Thyroid gland (tissue), 4 donors: ENCODE results near the gene RARB. TPM values are rescaled to one million over a fixed set of nuclear protein-coding genes. Genes with fewer than 3 reads are reported as not detected.
A peak's percentile ranks its signal among the peaks of the same experiment; 100 is the strongest.

ENCODE experiments used
- DNase-seq, 2 donors: peaks; one replicate each; pipeline ENCODE4 v3.0.0-alpha.2; 2019
- H3K27ac ChIP-seq, 3 donors: fragments of 200-600 bp; sonication (generic); 1 replicate in 2 of 3; 2 replicates in 1 of 3; pipeline ENCODE4 v1.5.1; 2016 to 2019; ENCODE audit warnings: mild to moderate bottlenecking in 1 of 3, moderate library complexity in 1 of 3
- H3K27me3 ChIP-seq: fragments of 200-600 bp; sonication (generic); one replicate; pipeline ENCODE4 v1.5.1; 2019
- H3K36me3 ChIP-seq, 2 donors: fragments of 200-600 bp; sonication (generic); one replicate each; pipeline ENCODE4 v1.5.1; 2016 to 2019
- H3K4me1 ChIP-seq, 2 donors: fragments of 200-600 bp; sonication (generic); one replicate each; pipeline ENCODE4 v1.5.1; 2017 to 2019
- H3K4me3 ChIP-seq, 3 donors: fragments of 200-600 bp; sonication (generic); replicated peaks in 1 of 3; 1 replicate in 2 of 3; 2 replicates in 1 of 3; pipeline ENCODE4 v1.5.1; 2016; ENCODE audit warnings: mild to moderate bottlenecking in 1 of 3
- H3K9me3 ChIP-seq: fragments of 200-600 bp; sonication (generic); one replicate; pipeline ENCODE4 v1.5.1; 2017
- CTCF ChIP-seq, 6 experiments: fragments of 200-600 bp in 3 of 6; fragments of 450-650 bp in 3 of 6; sonication (generic) in 3 of 6; IDR thresholded peaks; one replicate each; pipeline ENCODE4 v1.5.1; 2016 to 2019; ENCODE audit warnings: antibody characterized with exemption in 6 of 6, mild to moderate bottlenecking in 2 of 6, inconsistent platforms in 1 of 6, moderate library complexity in 1 of 6
- POLR2A ChIP-seq, 2 donors: fragments of 450-650 bp; IDR thresholded peaks; one replicate each; pipeline ENCODE4 v1.6.1; 2017; ENCODE audit warnings: antibody characterized with exemption in 2 of 2, mild to moderate bottlenecking in 2 of 2, moderate library complexity in 1 of 2
- WGBS, 2 donors: methylation state at CpG; one replicate each; pipeline ENCODE4 v1.1.5; 2017; 5-methylcytosine and 5-hydroxymethylcytosine counted together
- intact Hi-C: fragments of 100-400 bp; cut with DNase I; formaldehyde crosslinking; loops from one replicate; pipeline ENCODE4 v1.15.1; 2023
- total RNA-seq, 4 donors: library from RNA; depleted of rRNA; stranded (reverse); fragments of >200 nt; gene quantifications; one replicate each; pipeline ENCODE4 v1.2.3, GENCODE V29; 2016

The RARB gene
- total RNA-seq = 10 to 100 TPM; 13.6 to 31.5 (median 20.5) TPM

- WGBS, 2 donors = 1 to 2% methylated on average over 25 to 27 of the region's 27 CpGs
- peak; percentile 84 to 88 for DNase-seq
- H3K27me3 ChIP-seq = no peaks in the 10 kb centered on the region
- intact Hi-C loops = loop anchor here (10.0 kb wide), 1 partner anchor 167 kb away; no protein-coding TSS in a partner anchor
- H3K4me3 ChIP-seq = peak within 1 kb of the TSS; percentile 23 to 81 (median 43)
- no peaks in the 10 kb centered on the region for H3K9me3 ChIP-seq
- peak; percentile 75 to 90 for TF ChIP-seq POLR2A (IDR thresholded peaks at IDR 0.05)
- TF ChIP-seq CTCF (IDR thresholded peaks at IDR 0.05) = no peak
- H3K4me1 ChIP-seq = peaks cover 28 to 45% of the 10 kb centered on the region in 2 donors
- H3K27ac ChIP-seq = peak within 1 kb of the TSS; percentile 90 to 97 (median 97)
- no peaks in the 10 kb centered on the region for H3K36me3 ChIP-seq
These were observed at the start of gene RARB for GRCh38 chr3:25427942-25428788. RARB (plus strand) TSS chr3:25428263; CDS start chr3:25428732, 469 bp downstream.

DNA sequence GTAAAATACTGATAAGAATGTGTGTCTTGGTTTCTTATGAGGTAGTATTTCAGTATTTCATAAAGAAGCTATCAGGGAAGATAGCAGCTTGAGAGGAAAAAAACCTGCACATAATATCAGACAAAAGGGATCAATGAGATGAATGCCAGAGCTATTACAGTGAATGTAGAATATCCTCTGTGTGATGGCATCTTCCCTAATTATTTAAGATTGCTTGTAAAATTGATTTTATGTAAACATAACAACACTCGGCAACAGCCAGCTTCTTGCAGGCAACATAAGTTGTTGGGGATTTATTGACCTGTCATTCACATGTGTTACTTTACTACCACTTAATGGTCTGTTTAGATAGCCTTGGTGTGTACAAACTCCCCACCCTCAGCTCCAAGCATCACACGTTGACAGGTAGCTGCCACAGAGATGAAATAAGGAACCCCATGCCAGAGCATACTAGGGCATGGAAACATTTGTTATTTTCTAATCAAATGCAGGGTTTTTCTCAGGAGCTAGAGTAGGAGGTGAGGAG, 49.2 kb upstream of the RARB start:
- H3K27ac ChIP-seq = no peak overlapping the region
- no peaks in the 10 kb centered on the region for H3K9me3 ChIP-seq
- 94 to 95% methylated on average over 2 of the region's 2 CpGs for WGBS, 2 donors
- H3K4me1 ChIP-seq = no peaks in the 10 kb centered on the region
- DNase-seq = no peak
- H3K27me3 ChIP-seq = no peaks in the 10 kb centered on the region
- H3K36me3 ChIP-seq = no peaks in the 10 kb centered on the region
- no peak overlapping the region for H3K4me3 ChIP-seq
- intact Hi-C loops = no loop called here
- no peak for TF ChIP-seq POLR2A (IDR thresholded peaks at IDR 0.05)

DNA sequence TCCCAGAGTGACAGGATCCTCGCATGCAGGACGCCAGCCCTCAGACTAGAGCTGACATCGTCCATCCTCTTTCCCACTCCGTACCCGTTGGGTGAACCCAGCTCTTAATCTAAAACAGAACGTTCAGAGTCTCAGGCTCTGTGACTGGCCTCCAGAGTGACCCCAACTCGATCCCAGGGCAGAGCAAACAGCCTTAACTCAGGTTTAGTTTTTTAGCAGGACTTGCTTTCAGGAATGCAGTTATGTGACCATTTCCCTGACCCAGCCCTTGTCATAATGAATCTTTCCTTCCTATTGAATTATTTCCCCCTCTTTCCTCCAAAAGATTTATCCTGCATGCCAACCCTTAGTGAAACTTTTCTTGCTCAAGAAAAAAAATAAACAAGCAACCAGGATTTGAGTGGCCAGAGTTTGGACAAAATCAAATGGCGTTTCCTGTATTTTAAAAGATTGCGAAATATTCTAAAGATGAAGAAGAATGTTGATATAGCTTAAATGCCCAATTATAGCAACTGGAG, 47.8 kb upstream of the RARB start:
- Histone ChIP-seq H3K27ac (peak overlapping the region in 1 of 3 donors; percentile 3), H3K9me3 (no peaks in the 10 kb centered on the region), H3K4me1 (peaks cover under 1 to 2% of the 10 kb centered on the region in 2 donors), H3K4me3 (no peak overlapping the region), H3K27me3 (no peaks in the 10 kb centered on the region), H3K36me3 (no peaks in the 10 kb centered on the region)
- intact Hi-C loops = no loop called here
- 57 to 58% methylated on average over 9 of the region's 9 CpGs for WGBS, 2 donors
- no peak for DNase-seq
- TF ChIP-seq POLR2A (IDR thresholded peaks at IDR 0.05) (no peak), CTCF (IDR thresholded peaks at IDR 0.05) (no peak)

DNA sequence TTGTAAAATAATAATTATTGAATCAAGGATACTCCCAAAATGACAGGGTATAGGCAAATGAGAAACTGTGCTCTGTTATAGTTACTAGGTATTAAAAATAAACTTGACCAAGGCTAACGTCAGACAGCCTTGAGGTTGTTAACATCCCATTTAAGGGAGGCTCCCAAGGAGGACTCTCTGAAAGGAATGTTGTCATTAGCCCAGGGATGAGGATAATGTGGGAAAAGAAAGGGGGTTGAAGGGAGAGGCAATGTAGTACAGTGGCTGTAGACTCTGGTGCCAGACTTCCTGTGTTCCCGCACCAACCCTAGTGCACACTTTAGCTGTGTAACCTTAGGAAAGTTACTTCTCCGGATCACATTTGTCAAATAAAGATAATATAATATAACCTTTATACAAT, 47.0 kb upstream of the RARB start:
- H3K36me3 ChIP-seq = no peaks in the 10 kb centered on the region
- no peak for TF ChIP-seq POLR2A (IDR thresholded peaks at IDR 0.05)
- no peak for TF ChIP-seq CTCF (IDR thresholded peaks at IDR 0.05)
- no peaks in the 10 kb centered on the region for H3K9me3 ChIP-seq
- no peaks in the 10 kb centered on the region for H3K27me3 ChIP-seq
- DNase-seq = no peak
- intact Hi-C loops = no loop called here
- H3K4me3 ChIP-seq = no peak overlapping the region
- H3K27ac ChIP-seq = no peak overlapping the region
- 81 to 83% methylated on average over 3 of the region's 3 CpGs for WGBS, 2 donors
- H3K4me1 ChIP-seq = peaks cover 9 to 10% of the 10 kb centered on the region in 2 donors

GRCh38 chr3:25384471-25384870, 43.6 kb upstream of the RARB start:
- no peaks in the 10 kb centered on the region for H3K27me3 ChIP-seq
- 88 to 89% methylated on average over 3 of the region's 3 CpGs for WGBS, 2 donors
- H3K4me1 ChIP-seq = peaks cover 18 to 21% of the 10 kb centered on the region in 2 donors
- TF ChIP-seq POLR2A (IDR thresholded peaks at IDR 0.05) = no peak
- TF ChIP-seq CTCF (IDR thresholded peaks at IDR 0.05) = no peak
- H3K4me3 ChIP-seq = no peak overlapping the region
- no peak overlapping the region for H3K27ac ChIP-seq
- no peaks in the 10 kb centered on the region for H3K9me3 ChIP-seq
- intact Hi-C loops = no loop called here
- H3K36me3 ChIP-seq = no peaks in the 10 kb centered on the region
- no peak for DNase-seq
